Karpas-422 (cell line): ENCODE results near the gene BBS9. TPM values are rescaled to one million over a fixed set of nuclear protein-coding genes. Genes with fewer than 3 reads are reported as not detected.

ENCODE experiments used
- DNase-seq: peaks from one replicate; pipeline ENCODE4 v3.0.0-alpha.2; 2015
- H2AFZ ChIP-seq: fragments of 200-600 bp; sonication (generic); 2 replicates; pipeline ENCODE4 v1.6.1; 2014; ENCODE audit warnings: antibody characterized with exemption, low read length, mixed read lengths
- H3K27ac ChIP-seq: fragments of 200-600 bp; sonication (generic); 2 replicates; pipeline ENCODE4 v1.5.1; 2014; ENCODE audit warnings: mild to moderate bottlenecking, low read length, moderate library complexity
- H3K27me3 ChIP-seq: fragments of 200-600 bp; sonication (generic); 2 replicates; pipeline ENCODE4 v1.6.1; 2014; ENCODE audit warnings: low read length, mixed read lengths
- H3K36me3 ChIP-seq: fragments of 200-600 bp; sonication (generic); 2 replicates; pipeline ENCODE4 v1.6.1; 2014; ENCODE audit warnings: low read length, mixed read lengths; ENCODE audit not compliant: insufficient read depth
- H3K4me1 ChIP-seq: fragments of 200-600 bp; sonication (generic); 2 replicates; pipeline ENCODE4 v1.6.1; 2014; ENCODE audit warnings: mild to moderate bottlenecking, low read length, mixed read lengths
- H3K4me2 ChIP-seq: fragments of 200-600 bp; sonication (generic); 2 replicates; pipeline ENCODE4 v1.6.1; 2014; ENCODE audit warnings: low read length, low read depth, mild to moderate bottlenecking; ENCODE audit not compliant: poor library complexity, severe bottlenecking
- H3K4me3 ChIP-seq: fragments of 200-600 bp; sonication (generic); 2 replicates; pipeline ENCODE4 v1.5.1; 2014; ENCODE audit warnings: mild to moderate bottlenecking, antibody characterized with exemption, low read length, mixed read lengths
- H3K79me2 ChIP-seq: fragments of 200-600 bp; sonication (generic); 2 replicates; pipeline ENCODE4 v1.6.1; 2014; ENCODE audit warnings: mild to moderate bottlenecking, low read length, mixed read lengths
- H3K9ac ChIP-seq: fragments of 200-600 bp; sonication (generic); 2 replicates; pipeline ENCODE4 v1.6.0; 2014; ENCODE audit warnings: low read length
- H3K9me2 ChIP-seq: fragments of 200-600 bp; sonication (generic), shearing (Covaris generic); replicated peaks from 2 replicates; pipeline ENCODE4 v1.6.0; 2014; ENCODE audit warnings: mild to moderate bottlenecking, low read length, moderate library complexity; ENCODE audit not compliant: insufficient read depth
- H3K9me3 ChIP-seq: fragments of 300-700, 200-600 bp; sonication (generic); 2 replicates; pipeline ENCODE4 v1.6.1; 2014; ENCODE audit warnings: low read length, mixed read lengths
- H4K20me1 ChIP-seq: fragments of 200-600 bp; sonication (generic); 2 replicates; pipeline ENCODE4 v1.6.1; 2014; ENCODE audit warnings: mild to moderate bottlenecking, antibody characterized with exemption, low read length, low read depth; ENCODE audit not compliant: insufficient read depth
- total RNA-seq: library from RNA; depleted of rRNA; stranded (reverse); fragments of >200 nt; shearing (Covaris generic); gene quantifications from 2 replicates; pipeline ENCODE4 v1.2.3, GENCODE V29; 2014; ENCODE audit warnings: low replicate concordance

Gene BBS9
- total RNA-seq, 1 experiment from 2014 or later = 13.0 TPM

DNA sequence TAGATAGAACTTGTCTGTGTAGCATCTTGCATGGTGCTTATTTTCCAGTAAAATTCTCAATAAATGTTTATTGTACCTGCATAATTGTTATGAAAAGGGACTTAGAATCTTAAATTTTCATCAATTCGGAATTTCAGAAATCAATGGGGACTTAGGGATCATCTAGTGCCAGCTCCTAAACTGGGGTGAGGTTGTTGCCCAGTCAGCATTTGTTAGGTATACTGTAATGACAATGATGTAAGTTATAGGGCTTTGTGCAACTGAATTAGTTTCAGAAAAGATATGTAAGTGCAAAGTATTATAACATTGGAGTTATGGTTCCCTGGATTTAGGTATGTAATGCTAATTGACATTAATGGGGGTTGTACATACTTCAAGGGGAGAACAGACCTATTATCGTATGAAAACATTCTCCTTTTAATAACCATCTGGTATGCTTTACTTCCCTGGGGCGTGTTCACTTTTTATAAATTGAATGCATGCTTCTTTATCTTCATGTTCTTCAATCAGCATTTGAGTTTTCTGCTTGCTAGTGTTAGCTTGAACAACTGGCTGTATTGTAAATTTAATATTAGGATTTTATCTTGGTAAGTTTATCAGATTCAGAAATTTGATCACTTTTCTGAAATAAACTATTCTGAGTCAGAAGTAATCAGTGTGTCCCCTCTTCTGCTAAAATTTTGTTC, 270.3 kb downstream of the BBS9 start:
- H2AFZ ChIP-seq = no peak overlapping the region
- H3K79me2 ChIP-seq = no peaks in the 10 kb centered on the region
- H3K4me3 ChIP-seq = no peak overlapping the region
- H3K9ac ChIP-seq = no peak overlapping the region
- H3K4me2 ChIP-seq = no peak overlapping the region
- no peaks in the 10 kb centered on the region for H3K4me1 ChIP-seq
- no peaks in the 10 kb centered on the region for H4K20me1 ChIP-seq
- DNase-seq = no peak
- H3K27me3 ChIP-seq = no peaks in the 10 kb centered on the region
- H3K27ac ChIP-seq = no peak overlapping the region
- H3K36me3 ChIP-seq = no peaks in the 10 kb centered on the region
- no peaks in the 10 kb centered on the region for H3K9me2 ChIP-seq
- no peaks in the 10 kb centered on the region for H3K9me3 ChIP-seq

DNA sequence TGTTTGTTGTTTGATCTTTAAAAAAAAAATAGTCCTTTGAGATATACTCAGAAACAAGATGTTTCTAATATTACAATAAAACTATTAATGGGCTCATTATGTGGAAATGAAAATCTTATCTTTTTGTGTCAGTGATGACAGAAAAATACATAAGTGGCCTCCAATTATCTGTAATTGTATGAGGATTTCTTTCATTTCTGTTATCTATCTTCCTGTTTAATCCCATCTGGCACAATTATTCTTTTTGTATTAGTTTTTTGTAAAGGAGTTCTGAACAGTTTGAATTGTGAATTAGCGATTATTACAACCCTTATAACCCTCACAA, 270.8 kb downstream of the BBS9 start:
- Histone ChIP-seq H3K9me2 (no peaks in the 10 kb centered on the region), H3K4me1 (no peaks in the 10 kb centered on the region), H4K20me1 (no peaks in the 10 kb centered on the region), H3K79me2 (no peaks in the 10 kb centered on the region), H3K9ac (no peak overlapping the region), H3K4me3 (no peak overlapping the region), H3K36me3 (no peaks in the 10 kb centered on the region), H2AFZ (no peak overlapping the region), H3K27ac (no peak overlapping the region), H3K9me3 (no peaks in the 10 kb centered on the region), H3K4me2 (no peak overlapping the region), H3K27me3 (no peaks in the 10 kb centered on the region)
- peak; percentile 11 for DNase-seq

DNA sequence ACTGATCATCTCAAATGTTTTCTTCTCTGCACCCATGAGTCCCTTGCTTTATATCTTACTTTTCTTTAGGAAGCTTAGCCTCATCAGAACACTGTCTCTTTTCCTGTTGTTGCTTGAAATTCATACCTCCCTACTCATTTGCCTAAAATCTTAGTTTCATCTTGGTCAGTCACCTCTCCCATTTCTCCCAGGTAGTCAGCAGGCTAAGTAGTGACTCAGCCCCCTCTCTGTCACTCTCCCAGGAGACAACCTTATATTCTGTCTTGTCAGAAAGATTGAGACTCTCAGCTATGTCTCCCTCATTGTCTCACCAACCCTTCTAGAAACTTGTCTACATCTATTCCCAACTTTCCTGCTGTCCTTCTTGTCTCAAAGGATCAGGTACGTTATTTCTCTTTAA, 280.9 kb downstream of the BBS9 start:
- Histone ChIP-seq H3K79me2 (no peaks in the 10 kb centered on the region), H3K4me2 (no peak overlapping the region), H2AFZ (no peak overlapping the region), H3K9me3 (no peaks in the 10 kb centered on the region), H3K36me3 (no peaks in the 10 kb centered on the region), H3K4me1 (no peaks in the 10 kb centered on the region), H3K27me3 (no peaks in the 10 kb centered on the region), H3K9me2 (no peaks in the 10 kb centered on the region), H3K9ac (no peak overlapping the region), H4K20me1 (no peaks in the 10 kb centered on the region), H3K4me3 (no peak overlapping the region), H3K27ac (no peak overlapping the region)
- DNase-seq = peak; percentile 7

DNA sequence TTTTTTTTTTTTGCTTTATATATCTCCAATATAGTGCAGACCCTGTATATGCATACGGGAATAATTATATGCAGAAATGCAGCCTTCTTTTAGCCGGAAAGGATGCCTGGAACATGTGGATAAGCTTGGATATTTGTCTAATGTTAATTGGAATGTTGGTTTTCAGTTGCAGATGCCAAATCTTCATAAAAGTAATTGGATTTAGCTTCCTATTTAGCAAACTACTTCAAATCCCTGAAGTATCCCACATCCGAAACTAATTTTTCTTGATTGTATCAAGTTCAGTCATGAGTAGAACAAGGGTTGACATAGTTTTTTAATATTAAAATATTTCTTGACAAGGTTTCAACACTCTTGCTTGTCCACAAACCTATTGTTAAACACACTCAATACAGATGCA, 281.7 kb downstream of the BBS9 start:
- H3K4me1 ChIP-seq = no peaks in the 10 kb centered on the region
- no peak overlapping the region for H3K4me3 ChIP-seq
- no peaks in the 10 kb centered on the region for H4K20me1 ChIP-seq
- no peak overlapping the region for H3K4me2 ChIP-seq
- H3K9me2 ChIP-seq = no peaks in the 10 kb centered on the region
- H2AFZ ChIP-seq = no peak overlapping the region
- no peak overlapping the region for H3K27ac ChIP-seq
- H3K79me2 ChIP-seq = no peaks in the 10 kb centered on the region
- no peak overlapping the region for H3K9ac ChIP-seq
- H3K36me3 ChIP-seq = no peaks in the 10 kb centered on the region
- peak; percentile 7 for DNase-seq
- no peaks in the 10 kb centered on the region for H3K27me3 ChIP-seq
- no peaks in the 10 kb centered on the region for H3K9me3 ChIP-seq

DNA sequence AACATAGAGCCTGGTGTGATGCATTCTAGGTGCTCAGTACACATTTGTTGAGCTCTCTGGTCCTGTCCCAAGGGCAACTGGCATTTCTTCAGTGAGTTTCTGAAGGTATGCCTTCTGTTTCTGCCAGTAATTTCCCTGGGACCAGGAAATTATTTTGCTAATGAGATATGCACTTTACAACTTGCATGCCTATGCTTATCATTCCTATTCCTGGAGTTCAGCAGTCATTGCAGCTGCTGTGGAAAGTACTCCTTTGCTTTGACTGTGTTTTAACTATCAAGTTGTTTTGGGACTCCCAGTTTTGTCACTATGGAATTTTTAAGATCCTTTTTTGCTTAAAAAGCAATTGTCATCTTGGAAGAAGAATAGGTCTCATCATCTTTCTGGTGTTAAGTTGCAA, 283.0 kb downstream of the BBS9 start:
- Histone ChIP-seq H3K79me2 (no peaks in the 10 kb centered on the region), H4K20me1 (no peaks in the 10 kb centered on the region), H3K36me3 (no peaks in the 10 kb centered on the region), H3K9ac (no peak overlapping the region), H3K27ac (no peak overlapping the region), H2AFZ (no peak overlapping the region), H3K9me3 (no peaks in the 10 kb centered on the region), H3K27me3 (no peaks in the 10 kb centered on the region), H3K4me2 (no peak overlapping the region), H3K9me2 (no peaks in the 10 kb centered on the region), H3K4me1 (no peaks in the 10 kb centered on the region), H3K4me3 (no peak overlapping the region)
- DNase-seq = no peak

DNA sequence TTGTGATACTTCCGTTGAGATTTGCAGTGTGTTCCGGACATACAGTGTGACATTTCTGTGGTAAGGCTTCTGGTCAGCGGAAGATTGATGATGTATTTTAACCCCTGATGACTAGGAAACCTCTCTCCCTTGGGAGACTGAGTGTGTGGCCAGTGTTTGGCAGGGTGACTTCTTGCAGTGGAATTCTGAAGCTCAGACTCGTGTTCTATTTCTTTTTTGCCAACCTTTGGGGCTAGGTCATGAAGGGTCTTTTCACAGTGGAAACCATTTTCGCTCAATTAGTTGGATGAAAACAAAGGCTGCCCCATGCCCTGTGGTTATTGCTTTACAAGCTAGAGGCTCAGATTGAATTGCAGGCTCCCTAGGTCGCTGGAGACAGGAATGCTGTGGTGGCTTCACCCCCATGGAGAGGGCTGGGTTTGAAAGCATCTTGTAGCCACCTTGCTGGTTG, 288.9 kb downstream of the BBS9 start:
- Histone ChIP-seq H3K9me2 (no peaks in the 10 kb centered on the region), H3K9me3 (no peaks in the 10 kb centered on the region), H2AFZ (no peak overlapping the region), H3K9ac (no peak overlapping the region), H3K27ac (no peak overlapping the region), H4K20me1 (0 out of 2 replicates have a peak, but pooled peaks cover 5% of the 10 kb centered on the region), H3K4me1 (no peaks in the 10 kb centered on the region), H3K27me3 (no peaks in the 10 kb centered on the region), H3K4me2 (no peak overlapping the region), H3K36me3 (no peaks in the 10 kb centered on the region), H3K4me3 (no peak overlapping the region), H3K79me2 (no peaks in the 10 kb centered on the region)
- no peak for DNase-seq

DNA sequence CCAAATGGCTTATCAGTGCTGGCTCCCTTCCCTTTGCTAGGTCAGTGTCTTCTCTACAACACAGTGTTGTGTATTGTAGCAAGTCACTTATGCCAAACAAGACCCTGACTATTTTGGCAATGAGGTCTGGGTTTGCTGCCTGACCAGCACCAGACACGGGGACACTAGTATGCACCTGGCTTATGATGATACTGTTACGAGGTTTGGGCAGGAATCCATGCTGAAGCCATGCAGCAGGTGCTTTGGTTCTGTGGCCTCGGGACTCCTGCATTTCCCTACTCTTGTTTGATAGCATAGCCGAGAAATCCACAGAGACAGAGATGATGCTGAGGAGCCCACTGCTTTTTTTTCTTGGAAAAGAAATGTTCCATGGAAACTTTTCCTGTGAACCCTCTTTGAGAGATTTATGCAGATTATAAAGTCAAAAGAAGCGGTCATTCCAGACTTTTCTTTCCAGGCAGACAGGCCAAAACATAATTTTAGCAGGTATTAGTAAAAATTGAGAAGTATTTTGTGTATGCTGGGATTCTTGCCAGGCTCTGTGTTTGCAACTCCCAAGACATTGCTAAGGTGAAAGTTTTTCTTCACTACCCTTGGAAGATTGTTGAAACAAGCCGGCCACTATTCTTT, 291.1 kb downstream of the BBS9 start:
- Histone ChIP-seq H3K36me3 (no peaks in the 10 kb centered on the region), H3K4me3 (no peak overlapping the region), H2AFZ (no peak overlapping the region), H3K27me3 (no peaks in the 10 kb centered on the region), H3K4me2 (no peak overlapping the region), H3K9me3 (no peaks in the 10 kb centered on the region), H3K9ac (no peak overlapping the region), H4K20me1 (0 out of 2 replicates have a peak, but pooled peaks cover 5% of the 10 kb centered on the region), H3K79me2 (no peaks in the 10 kb centered on the region), H3K27ac (no peak overlapping the region), H3K4me1 (no peaks in the 10 kb centered on the region), H3K9me2 (no peaks in the 10 kb centered on the region)
- DNase-seq = no peak

DNA sequence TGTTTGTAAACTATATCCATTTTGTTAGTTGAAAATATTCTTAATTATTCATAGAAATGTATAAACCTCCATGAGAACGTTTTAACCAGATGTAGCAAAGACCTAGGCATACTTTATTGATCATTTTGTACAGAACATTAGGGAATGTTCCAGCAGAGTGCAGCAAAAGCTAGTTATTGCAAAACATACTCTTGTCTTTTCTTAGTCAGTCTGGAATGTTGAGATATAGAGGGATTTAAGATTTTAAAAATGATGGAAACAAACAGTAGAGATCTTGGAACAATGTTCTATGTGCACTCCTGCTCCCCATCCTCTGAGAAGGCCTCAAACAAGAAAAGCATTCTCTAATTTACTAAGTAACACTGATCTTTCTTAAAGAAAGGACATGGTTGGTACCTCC, 292.1 kb downstream of the BBS9 start:
- Histone ChIP-seq H3K79me2 (no peaks in the 10 kb centered on the region), H3K27ac (no peak overlapping the region), H3K4me2 (no peak overlapping the region), H3K9me3 (no peaks in the 10 kb centered on the region), H3K27me3 (no peaks in the 10 kb centered on the region), H4K20me1 (0 out of 2 replicates have a peak, but pooled peaks cover 5% of the 10 kb centered on the region), H3K4me3 (no peak overlapping the region), H3K9ac (no peak overlapping the region), H3K9me2 (no peaks in the 10 kb centered on the region), H2AFZ (no peak overlapping the region), H3K4me1 (no peaks in the 10 kb centered on the region), H3K36me3 (no peaks in the 10 kb centered on the region)
- peak; percentile 17 for DNase-seq
